PC-3 (cell line): ENCODE results near the gene ICAM1.

Experiments
- EZH2 ChIP-seq: fragments of 300-600 bp; sonication (generic); IDR thresholded peaks from one replicate; pipeline ENCODE4 v1.6.1; 2017; ENCODE audit warnings: antibody characterized with exemption, mild to moderate bottlenecking, low read length; ENCODE audit not compliant: unreplicated experiment
- TF ChIP-seq, protein P1 (sequence below): fragments of 300-600 bp; sonication (generic); conservative IDR thresholded peaks from 2 replicates; pipeline ENCODE4 v1.5.1; 2017; ENCODE audit warnings: antibody characterized with exemption, low read depth, mild to moderate bottlenecking, low read length

DNA sequence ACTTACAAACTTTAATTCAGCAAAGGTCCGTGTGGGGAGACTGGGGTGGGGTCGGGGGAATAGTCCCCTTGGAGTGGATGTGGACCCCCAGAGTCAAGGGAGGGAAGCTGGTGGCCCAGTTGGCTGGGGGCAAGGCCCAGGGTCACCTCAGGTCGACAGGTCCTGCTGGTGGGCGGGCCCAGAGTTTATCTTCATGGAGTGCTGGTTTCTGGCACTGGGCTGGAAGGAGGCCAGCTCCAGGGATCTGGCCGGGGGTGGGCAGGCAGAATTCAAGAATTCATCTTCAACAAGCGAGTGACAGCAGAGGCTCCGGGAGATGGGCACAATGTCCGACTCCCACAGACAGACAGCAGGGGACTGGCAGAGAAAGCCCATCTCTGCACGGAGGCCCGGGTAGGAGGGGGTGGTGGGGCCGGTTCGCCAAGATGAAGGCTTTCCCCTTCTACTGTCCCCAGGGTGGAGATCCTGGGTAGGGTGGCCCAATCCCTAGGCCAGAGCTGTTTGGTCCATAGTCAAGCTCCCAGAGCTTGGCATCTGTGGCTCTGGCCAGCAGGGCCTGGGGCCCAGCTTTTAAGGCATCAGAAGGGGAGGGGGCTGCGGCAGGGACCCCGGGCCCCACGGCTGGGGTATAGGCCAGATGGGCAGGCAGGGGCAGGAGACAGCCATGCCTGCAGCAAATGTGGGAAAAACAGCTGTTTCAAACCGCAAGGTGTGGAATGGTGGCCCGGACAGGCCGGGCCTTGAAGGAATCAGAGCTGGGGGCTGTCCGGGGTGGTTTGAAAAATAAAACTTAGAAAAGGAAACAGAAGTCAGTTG is 45.5 kb downstream of the ICAM1 start:
- TF ChIP-seq, protein P1, sequence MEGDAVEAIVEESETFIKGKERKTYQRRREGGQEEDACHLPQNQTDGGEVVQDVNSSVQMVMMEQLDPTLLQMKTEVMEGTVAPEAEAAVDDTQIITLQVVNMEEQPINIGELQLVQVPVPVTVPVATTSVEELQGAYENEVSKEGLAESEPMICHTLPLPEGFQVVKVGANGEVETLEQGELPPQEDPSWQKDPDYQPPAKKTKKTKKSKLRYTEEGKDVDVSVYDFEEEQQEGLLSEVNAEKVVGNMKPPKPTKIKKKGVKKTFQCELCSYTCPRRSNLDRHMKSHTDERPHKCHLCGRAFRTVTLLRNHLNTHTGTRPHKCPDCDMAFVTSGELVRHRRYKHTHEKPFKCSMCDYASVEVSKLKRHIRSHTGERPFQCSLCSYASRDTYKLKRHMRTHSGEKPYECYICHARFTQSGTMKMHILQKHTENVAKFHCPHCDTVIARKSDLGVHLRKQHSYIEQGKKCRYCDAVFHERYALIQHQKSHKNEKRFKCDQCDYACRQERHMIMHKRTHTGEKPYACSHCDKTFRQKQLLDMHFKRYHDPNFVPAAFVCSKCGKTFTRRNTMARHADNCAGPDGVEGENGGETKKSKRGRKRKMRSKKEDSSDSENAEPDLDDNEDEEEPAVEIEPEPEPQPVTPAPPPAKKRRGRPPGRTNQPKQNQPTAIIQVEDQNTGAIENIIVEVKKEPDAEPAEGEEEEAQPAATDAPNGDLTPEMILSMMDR, result no peak
- no peak for TF ChIP-seq EZH2
